ENCODE data around the gene ACTN4.
A peak's percentile ranks its signal among the peaks of the same experiment; 100 is the strongest.

The ACTN4 gene

DNA sequence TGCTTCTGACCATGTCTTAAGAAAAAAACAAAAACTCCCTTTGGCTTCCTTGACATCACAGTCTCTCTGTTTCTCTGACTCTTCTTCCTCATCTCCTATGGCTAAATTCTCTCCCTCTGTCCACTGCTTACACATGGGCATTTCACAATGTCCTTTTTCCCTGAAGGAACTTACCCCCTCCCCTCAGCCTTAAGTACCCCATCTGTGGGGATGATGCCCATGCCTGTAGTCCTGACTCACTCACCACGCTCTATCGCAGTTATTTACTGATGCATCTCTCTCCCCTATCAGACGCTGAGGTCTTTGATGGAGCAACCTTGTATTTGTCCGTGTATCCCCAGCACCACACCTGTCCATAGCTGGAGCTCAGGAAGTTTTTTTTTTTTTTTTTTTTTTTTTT is 32.4 kb downstream of the ACTN4 start:
- no peak for DNase-seq

DNA sequence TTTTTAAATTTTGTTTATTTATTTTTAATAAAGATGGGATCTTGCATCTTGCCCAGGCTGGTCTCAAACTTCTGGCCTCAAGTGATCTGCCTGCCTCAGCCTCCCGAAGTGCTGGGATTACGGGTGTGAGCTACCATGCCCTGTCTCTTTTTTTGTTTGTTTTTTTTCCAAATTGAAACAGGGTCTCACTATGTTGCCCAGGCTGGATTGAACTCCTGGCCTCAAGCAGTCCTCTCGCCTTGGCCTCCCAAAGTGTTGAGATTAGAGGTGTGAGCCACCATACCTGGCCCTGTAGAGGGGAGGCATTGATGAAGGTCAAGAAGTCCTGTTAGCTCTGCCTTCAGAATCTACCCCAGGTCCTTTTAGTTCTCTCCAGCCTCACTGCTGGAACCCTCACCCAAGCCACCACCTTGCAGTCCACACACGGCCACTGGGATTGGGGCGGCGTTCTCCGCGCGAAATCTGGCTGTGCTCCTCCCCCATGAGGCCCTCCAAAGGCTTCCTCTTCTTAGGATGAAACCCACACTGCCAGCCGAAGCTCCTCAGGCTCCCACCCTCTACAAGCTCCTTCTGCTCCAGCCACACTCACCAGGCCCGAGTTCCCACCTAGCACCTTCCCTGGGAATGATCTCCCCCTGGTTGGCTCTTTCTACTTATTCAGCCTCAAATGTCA is 34.9 kb downstream of the ACTN4 start:
- no peak for DNase-seq

DNA sequence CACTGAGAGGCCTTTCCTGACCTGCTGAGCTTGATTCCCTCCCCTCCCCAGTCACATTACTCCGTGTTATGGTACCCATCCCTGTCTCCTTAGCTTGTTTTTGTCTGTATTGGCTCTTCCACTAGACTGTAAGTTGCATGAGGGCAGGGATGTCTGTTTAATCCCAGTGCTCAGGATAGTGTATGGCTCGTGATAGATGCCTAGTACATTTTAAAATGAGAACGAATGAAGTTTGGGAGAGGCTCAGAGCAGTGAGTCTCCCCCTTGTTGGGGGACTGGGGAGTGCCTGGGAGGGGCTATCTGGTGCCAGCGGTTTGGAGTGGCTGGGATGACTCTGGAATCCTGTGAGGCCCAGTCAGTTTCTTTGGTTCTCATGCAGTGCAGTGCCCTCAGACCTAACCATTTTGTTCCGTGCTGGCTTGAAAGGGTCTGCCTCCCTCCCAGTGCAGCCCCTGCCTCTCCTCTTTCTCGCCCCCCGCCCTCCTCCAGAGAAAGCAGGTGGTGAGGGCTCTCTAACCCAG is 35.5 kb downstream of the ACTN4 start:
- no peak for DNase-seq

DNA sequence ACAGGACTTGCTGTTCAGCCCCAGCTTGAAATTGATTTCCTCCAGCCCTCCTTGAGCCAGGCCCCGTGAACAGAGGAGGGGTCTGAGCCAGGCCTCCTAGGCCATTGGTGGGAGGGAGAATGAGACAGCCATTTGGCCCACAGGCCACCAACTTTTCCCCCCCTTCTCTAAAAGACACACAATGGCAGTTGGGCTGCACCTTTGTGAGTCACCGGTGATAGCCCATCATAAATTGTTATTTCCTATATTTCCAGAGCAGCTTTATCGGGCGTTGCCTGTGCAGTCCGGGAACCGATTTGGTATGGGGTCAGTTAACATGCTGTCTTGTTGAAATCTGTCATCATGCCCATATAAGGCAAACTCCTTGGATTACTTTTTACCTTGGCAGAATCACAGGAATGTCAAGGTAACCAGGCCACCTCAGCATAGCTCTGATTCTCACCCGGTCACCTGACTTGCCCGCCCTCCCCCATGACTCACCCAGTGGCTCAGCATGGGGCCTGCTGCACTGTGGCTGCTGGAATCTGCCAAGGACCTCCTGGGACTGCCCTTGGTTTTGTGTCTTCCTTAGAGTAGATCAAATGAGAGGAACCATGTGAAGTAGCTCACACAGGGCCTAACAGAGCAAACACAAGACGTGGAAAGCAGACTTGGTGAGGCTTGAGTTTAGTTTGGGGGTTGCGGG is 36.1 kb downstream of the ACTN4 start:
- DNase-seq: no peak

DNA sequence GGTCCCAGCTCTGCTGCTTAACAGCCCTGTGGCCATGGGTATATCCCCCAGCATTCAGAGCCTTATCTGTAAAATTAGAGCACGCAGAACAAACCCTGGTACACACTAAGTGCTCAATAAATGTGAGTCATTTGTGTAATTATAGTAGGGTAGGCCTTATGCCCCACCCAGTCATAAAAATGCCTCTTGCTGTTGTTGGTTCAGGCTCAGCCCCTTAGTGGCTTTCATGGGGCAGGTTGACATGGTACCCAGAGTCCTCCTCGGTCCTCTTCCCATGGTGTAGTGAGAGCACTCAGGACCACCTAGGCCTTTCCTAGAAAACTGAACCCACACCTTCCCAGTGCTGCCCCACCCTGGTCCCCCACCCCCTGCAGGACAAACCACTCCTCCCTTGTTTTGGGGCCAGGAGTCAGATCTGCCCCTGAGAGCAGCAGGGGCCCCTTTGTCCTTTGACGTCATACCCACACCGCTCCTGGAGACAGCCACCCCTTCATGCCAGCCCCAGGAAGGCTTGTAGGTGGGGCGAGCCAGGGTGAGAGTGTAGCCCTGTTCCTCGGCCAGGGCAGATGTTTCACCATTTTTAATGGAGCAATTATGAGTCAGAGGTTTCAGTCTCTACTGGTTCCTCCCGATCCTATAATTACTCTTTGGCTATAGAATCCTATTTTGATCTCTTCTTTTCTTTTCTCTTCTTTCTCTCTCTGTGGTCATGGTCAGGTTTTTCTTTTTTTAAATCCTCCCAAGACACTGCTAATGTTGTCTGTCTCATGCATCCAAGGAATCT is 36.8 kb downstream of the ACTN4 start:
- no peak for DNase-seq

DNA sequence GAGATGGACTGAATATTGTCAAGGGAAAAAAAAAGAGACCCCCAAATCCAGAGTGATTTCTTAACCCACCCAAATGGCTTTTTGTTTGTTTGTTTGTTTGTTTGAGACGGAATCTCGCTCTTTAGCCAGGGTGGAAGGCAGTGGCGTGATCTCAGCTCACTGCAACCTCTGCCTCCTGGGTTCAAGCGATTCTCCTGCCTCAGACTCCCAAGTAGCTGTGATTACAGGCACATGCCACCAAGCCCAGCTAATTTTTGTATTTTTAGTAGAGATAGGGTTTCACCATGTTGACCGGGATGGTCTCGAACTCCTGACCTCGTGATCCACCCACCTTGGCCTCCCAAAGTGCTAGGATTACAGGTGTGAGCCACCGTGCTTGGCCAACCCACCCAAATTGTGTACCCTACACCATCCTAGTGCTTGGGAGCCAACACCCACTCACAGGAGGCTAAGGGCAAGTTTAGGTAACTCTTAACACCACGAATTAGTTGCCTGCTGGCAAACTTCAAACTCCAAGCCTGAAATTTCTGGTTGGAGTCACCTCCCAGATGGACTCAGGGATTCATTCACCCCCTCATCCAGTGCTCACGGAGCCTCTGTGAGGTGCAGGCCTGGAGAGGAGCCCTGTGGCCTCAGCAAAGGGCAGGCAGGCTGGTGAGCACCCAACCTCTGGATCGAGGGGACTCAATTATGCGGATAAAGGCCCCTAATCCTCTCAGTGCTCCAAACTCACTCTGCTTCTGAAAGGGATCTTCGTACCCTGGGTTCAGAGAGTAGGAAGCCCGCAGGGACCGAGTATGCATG is 37.6 kb downstream of the ACTN4 start:
- no peak for DNase-seq

DNA sequence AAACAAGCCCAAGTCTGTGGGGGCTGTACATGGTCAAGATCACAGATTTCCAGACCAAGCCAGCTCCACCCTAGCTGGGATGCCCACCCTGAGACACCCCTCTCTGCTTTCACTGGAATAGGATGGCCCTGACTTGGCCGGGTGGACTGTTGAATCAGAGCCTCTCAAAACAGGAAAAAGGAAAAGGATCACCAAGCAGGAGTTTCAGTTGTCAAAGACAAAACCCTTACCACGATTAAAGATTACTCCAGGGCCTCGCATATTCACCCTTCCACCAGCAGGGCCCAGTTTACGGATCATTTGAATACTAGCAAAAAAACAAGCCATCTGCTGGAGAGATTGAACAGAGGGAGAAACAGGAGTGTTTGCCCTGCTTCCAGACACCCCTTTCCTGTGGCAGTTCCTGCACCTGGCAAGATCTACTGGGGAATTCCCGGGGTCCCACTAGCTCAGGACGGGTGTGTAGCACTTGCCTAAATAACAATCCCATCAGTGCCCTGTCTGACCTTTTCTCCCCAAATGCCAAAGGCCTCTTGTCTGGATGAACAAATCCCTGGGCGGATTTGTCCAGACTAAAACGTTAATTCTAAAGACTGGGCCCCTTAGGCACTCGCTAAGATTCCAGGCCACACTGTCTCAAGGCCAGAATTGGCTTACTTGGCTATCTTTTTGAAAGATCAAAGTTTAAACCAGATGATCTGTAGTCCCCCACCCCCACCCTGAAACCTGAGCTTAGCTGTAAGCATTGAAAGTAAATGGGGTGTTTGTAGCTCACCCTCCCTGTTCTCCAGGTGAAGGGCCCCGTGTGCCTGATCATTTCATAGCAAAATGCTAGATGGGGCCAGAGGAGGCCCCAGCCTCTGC is 38.4 kb downstream of the ACTN4 start:
- peak; percentile 30 to 79 for DNase-seq

DNA sequence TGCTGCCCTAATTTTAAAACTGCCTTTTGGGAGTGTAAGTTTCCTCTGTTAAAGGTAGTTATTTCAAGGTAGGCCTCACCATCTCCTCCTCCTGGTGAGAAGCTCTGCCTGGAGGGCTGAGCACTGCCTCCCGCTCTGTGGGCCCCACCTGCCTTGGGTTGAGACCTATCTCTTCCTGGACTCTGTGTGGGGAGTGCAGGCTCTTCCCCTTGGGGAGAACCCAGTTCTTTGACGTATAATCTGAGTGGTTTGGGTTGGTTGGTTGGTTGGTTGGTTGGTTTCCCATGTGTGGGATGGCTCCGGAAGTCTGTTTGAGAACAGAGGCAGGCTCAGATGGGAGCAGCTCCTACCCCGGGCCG is 39.1 kb downstream of the ACTN4 start:
- DNase-seq: no peak

DNA sequence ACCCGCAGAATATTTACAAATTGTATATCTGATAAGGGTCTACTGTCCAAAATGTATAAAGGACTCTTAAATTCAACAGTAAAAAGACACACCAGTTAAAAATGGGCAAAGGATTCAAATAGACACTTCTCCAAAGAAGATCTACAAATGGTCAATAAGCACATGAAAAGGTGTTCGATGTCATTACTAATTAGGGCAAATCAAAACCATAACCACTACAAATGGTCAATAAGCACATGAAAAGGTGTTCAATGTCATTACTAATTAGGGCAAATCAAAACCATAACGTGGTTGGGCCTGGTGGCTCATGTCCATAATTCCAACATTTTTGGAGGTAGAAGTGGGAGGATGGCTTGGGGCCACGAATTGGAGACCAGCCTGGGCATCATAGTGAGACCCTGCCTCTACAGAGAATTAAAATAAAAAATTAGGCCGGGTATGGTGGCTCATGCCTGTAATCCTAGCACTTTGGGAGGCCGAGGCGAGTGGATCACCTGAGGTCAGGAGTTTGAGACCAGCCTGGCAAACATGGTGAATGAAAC is 40.5 kb downstream of the ACTN4 start:
- no peak for DNase-seq

DNA sequence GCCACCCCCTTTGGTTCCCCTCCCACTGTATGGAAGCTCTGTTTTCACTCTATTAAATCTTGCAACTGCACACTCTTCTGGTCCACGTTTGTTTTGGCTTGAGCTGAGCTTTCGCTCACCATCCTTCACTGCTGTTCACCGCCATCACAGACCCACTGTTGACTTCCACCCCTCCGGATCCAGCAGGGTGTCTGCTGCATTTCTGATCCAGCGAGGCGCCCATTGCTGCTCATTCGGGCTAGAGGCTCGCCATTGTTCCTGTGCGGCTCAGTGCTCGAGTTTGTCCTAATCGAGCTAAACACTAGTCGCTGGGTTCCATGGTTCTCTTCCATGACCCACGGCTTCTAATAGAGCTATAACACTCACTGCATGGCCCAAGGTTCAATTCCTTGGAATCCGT is 42.7 kb downstream of the ACTN4 start:
- no peak for DNase-seq

DNA sequence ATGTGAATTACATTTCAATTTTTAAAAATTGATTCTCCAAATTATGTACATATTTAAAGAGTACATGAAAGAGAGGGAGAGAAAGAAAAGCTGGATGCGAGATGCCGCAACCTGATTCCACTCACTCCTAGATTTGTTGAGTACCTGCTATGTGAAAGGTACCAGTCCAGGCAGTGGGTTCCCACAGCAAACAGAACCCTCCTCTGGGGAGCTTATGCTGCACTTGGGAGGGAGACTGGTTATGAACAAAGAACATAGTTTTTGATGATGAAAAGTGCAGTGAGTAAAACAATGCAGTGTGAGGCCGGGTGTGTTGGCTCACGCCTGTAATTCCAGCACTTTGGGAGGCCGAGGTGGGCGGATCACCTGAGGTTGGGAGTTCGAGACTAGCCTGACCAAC is 43.4 kb downstream of the ACTN4 start:
- DNase-seq: no peak

DNA sequence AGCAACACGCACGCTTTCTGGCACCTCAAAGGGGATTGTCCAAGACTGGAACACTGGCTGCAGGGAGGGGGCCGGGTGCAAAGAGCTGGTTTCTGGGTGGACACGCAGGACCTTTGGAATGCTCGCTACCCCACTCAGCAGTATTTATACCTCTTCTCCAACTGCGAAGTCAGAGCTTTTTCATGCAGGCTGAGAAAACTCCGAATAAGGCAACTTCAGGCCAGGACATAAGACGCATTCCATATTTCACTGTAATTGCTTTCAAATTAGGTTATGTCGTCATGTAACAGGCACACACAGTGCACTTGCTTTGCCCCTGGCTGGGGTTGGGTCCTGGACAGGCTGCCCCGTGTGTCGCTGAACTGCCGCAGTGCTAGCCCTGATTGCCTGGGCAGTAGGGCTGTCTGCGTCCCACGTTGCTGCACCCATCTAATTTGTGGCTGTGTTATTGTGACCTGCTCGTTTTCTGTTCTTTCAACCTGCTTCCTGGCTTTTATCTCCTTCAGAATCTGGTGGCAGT is 44.5 kb downstream of the ACTN4 start:
- DNase-seq: no peak

DNA sequence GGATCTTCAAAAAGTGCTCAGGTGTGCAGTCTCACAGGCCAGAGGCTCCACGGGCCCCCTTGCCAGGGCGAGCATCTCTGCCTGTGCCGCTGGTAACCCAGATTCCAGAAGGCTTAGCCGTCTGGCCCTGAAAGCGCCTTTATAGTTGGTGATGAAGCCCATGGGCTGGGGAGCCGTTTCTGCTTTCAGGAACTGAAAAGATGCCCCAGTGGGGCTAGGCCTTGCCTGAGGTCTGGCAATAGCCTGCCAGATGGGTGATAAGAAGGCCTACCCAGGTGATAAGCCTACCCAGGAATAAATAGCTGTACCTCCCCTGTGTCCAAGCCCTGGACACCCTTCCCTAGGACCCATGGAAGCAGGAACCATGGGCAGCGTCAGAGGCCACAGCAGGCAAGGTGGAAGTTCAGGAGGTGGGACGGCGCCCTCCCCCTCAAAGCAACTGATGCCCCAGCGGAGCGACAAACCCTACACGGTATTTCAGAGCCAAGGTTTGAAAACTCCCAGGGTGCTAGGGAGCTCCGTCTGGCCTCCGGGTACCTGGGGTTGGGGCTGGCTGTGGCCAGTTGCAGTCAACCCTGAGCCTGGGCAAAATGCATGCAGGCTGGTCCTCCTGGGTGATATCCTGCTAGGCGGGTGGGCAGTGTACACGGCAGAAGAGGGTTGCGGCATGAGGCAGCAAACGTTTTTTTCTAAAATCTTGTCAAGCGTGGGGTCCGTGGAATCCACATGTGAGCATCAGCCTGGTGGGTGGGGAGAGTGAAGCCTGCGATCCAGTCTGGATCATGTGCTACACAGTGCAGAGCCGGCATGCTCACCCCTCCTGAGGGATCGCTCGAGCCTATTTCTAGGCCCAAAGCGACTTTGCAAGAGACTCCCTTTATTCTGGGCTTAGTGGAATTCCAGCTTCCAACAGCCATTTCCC is 45.3 kb downstream of the ACTN4 start:
- no peak for DNase-seq

DNA sequence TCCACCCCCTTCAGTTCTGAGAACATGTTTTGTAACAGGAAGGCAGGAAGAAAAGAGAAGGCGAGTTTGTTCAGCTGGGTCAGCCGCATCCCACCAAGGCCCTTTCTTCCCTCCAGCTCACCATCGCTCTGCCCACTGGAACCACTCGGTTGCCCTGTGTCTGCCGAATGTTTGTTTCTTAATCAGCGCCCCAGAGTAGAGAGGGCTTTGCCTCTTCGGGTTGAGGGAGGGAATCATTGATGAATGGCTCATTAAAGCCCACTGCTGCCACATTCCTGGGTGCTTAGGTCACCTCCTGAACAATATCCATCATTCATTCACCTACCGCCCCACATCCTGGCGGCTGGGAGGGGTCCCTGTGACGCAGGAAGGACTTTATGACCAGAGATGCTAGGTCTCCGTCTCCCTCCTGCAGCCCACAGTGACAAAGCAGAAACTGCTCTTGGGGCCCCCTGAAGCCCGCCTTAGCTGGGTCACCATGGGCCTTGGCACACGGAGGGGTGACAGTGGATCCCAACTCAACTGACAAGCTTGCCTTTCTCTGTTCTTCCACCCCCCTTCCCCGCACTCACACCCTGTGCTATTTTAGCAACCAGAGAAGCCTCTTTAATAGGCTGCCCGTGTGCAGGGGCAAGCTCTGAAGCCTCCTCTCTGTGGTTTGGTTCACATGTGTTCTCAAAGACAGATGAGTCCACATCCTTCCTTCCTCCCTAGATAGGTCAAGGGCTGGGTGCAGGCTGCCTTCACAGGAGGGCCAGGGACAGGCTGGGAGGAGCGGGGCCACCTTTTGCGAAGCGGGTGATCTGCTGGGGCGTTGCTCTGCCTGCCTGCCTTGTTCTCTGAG is 46.2 kb downstream of the ACTN4 start:
- DNase-seq: no peak

DNA sequence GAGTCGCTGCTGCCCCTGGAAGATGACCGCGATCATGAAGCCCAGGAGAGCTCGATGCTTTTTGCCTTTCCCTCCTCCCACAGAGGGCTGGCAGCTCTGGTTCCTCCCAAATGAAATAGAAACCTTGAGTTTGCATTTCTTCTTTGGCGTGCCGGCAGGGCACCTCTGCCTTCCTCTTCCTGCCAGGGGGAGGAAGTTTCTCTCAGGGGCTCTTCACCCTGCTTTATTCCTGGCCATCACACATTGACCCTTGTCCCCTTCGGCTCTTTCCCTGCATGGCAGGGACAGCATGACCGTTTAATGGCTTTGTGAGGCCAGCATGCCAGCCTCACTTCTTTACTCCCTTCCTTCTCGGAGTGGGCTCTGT is 47.9 kb downstream of the ACTN4 start:
- no peak for DNase-seq

DNA sequence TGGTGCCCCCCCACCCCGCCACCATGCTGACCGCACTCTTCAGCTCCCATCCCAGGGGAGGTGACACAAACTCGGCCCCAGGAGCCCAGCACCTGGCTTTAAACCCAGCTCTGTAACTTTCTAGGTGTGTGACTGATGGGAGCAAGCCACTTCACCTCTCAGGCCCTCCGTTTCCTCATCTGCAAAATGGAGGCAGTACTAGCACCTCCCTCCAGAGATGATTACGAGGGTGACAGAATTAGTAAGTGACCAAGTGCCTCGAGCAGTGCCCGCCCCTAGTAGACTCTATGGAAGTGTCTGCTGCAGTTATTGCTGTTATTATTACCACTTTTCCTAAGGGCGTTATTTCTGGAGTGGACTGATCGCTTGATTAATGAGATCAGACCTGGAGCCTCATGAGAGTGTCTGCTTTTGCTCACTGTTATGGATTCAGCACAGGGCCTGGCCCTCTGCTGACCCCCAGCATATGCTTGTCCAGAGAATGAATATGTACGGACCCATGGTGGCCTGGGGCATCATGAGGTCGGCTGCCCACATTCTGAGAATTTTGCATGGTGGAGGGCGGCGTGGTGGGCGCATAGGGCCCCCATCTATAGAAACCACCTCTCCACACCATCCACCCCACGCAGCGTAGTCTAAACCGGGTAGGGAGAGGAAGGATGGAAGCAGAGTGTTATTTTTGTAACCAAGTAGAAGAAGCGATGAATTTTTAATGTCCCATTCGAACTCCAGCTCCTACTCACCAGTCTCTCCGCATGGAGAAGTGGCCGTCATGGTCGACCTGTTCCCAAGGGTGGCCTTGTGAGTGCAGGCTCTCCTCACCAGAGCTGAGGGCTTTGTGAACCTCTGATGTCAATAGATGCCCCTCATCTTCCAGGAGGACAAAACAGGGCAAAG is 48.6 kb downstream of the ACTN4 start:
- no peak for DNase-seq

DNA sequence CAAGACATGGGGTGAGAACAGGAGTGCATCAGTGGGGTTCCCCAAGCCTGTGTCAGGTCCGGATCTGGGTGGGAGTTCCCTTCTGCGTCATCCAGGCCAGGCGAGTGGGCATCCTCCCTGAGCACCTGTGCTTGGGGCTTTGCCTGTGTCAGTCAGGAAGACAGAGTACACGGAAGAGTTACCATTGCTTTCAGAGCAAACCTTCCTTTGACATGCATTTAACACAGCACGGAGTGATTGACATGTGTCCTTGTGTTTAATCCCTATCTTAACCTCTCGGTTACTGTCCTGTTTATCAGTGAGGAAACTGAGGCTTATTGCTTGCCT is 49.2 kb downstream of the ACTN4 start:
- DNase-seq: no peak

DNA sequence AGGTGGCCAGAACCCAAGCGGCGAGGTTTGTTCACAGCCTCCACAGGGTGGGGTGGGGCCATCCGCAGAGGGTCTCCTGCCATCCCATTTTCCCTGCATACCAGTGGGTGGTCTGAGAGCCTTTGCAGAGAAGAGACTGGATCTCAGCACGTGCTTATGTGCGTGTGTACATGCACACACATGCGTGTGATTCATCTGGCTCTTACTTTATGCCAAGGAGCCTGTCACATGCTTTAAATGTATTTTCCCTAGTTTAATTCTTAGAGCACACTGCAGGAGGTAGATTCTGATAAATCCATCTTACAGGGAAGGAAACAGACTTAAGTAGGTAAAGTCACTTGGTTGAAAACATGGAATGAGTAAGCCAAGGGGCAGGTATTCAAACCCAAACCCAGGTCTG is 49.7 kb downstream of the ACTN4 start:
- DNase-seq: no peak

DNA sequence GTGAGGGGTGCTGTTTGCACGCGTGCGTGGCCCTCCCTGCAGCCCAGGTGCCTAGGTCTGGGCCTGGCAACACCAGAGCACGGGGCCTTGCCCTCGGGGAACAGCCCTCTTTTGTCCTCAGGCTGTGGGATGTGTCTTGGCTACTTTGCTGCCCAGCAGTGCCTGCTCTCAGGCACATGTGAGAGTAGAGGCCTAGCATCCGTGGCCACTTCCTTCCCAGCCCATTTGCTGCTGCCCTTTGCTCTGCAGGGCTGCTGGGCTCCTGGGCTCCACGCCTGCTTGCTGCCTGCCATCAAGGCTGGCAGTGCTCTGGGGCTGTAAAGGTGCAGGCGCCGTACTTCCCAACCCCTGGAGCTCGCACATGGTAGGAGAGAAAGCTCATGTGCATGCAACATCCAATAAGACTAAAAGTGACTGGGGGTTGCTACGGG is 50.2 kb downstream of the ACTN4 start:
- no peak for DNase-seq

Measured in NCI-H526 (cell line).